ENCODE data around the gene PSMB7. TPM values are rescaled to one million over a fixed set of nuclear protein-coding genes. Genes with fewer than 3 reads are reported as not detected.

Gene PSMB7
- total RNA-seq, 1 experiment from 2014 or later = 403 TPM

DNA sequence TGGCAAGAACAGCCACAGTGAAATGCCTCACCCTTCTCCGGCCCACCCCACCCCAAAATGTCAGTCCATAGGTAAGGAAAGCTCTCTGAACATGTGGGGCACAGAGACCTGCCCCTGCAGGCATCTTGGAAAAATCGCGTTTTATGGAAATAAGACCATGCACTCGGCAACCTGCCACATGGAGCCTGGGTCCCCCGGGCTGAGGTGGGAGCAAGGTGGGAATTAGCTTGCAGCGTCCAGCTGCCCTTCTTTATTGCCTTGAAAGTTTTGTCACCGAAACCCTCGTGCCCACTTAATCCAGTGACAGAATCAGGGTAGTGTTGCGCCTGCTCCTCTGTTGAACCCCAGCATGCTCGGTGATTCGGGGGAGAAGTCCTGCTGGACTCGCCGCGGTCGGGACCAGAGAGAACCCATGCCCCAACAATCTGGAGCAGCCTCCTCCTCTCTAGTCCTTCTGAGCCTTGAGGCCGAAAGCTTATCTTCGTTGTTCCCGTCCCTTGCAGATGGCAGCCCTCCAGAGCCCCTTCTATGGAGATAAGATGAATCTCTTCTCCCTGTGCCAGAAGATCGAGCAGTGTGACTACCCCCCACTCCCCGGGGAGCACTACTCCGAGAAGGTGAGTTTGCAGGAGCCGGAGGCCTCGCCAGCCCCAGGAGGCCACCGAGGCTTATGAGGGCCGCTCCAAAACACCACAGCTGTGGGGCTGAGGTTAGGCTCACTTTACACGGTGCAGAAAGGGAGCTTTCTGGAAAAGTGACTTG, 67.9 kb downstream of the PSMB7 start:
- DNase-seq = no peak
- H3K27me3 ChIP-seq = no peaks in the 10 kb centered on the region
- H3K36me3 ChIP-seq = peaks cover 47% of the 10 kb centered on the region
- H3K27ac ChIP-seq = no peak overlapping the region
- no peak overlapping the region for H3K4me3 ChIP-seq
- peaks cover 33% of the 10 kb centered on the region for H3K4me1 ChIP-seq
- no peaks in the 10 kb centered on the region for H3K9me3 ChIP-seq (replicated peaks)

DNA sequence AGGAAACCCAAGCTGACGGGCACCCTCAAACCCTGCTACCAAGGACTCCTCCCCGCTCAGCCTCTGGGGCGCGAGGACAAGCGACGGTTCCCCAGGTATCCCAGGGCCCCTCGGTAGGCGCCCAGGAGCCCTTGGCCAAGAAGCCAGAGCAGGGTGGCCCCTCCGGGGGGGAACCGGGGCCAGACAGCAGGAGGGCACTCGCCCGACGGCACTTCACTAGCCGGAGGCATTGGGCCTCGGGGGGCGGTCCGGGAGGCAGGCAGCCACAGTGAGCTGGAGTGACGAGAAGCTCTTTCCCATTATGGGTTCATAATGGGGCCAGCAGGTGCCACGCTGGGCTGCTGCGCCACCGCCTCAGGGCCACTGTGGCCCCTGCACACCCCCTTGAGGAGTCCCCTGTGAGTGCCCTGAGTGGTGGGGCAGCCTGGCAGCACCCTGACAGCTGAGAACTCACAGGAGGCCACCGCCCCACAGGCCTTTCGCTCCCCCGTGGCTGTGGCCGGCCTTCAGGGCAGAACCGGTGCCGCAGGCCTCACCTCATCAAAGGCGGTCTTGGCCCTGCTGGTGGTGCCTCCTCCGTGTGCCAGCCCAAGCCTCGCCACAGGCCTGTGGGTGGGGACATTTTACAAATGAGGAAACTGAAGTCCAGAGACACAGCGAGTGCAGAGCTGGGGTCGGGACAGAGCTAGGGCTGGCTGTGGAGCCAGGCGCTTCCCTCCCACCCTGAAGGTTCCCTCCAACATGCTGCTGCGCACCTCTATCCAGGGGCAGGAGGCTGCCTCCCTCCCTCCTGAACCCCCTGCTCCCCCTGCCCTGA, 68.7 kb downstream of the PSMB7 start:
- Histone ChIP-seq H3K4me1 (peaks cover 34% of the 10 kb centered on the region), H3K4me3 (no peak overlapping the region), H3K27me3 (no peaks in the 10 kb centered on the region), H3K36me3 (peaks cover 39% of the 10 kb centered on the region), H3K27ac (no peak overlapping the region), H3K9me3 (replicated peaks) (no peaks in the 10 kb centered on the region)
- DNase-seq = no peak

DNA sequence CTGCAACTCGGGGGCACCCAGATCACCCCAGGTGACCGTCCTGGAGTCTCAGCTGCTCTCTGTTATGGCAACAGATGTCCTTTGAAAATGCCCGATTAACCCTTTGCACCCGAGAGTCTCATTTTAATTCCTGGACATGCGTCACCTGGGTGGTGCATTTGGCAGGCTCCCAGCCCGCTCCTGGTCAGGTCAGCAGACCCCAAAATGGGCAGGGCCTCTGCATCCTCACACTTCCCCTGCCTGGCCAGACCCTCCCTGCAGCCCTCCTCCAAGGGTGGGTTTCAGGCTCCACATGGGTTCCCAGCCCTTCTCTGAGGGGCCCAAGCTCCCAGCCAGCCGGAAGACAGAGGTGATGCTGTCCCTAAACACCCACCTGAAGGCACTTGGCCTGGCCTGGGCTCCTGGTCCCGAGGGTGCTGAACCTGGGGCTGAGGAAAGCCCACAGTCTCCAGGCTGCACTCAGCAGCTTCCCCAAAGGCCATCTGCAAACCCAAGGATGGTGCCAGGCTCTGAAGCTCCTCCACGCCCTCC, 69.4 kb downstream of the PSMB7 start:
- Histone ChIP-seq H3K4me3 (no peak overlapping the region), H3K27me3 (no peaks in the 10 kb centered on the region), H3K27ac (no peak overlapping the region), H3K36me3 (peaks cover 31% of the 10 kb centered on the region), H3K4me1 (peaks cover 37% of the 10 kb centered on the region), H3K9me3 (replicated peaks) (no peaks in the 10 kb centered on the region)
- DNase-seq = no peak

DNA sequence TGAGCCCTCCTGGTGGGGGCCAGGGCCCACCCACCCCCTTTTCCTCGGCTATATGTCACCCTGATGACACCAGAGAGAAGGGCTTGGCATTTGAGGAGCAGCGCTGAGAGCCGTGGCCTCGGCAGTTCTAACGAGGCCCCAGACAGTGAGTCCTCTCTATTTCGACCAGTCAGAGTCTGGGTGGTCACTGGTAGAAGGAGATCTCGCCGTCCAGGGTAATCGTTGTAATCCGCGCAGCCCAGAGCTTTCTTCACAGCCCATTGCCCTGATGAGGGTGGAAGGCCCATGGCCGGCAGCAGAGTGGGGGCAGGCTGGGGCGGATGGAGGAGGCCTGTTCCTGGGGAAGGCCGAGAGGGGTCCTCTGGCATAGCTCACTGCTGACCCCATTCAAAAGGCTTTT, 70.2 kb downstream of the PSMB7 start:
- Histone ChIP-seq H3K36me3 (peaks cover 24% of the 10 kb centered on the region), H3K27ac (no peak overlapping the region)

DNA sequence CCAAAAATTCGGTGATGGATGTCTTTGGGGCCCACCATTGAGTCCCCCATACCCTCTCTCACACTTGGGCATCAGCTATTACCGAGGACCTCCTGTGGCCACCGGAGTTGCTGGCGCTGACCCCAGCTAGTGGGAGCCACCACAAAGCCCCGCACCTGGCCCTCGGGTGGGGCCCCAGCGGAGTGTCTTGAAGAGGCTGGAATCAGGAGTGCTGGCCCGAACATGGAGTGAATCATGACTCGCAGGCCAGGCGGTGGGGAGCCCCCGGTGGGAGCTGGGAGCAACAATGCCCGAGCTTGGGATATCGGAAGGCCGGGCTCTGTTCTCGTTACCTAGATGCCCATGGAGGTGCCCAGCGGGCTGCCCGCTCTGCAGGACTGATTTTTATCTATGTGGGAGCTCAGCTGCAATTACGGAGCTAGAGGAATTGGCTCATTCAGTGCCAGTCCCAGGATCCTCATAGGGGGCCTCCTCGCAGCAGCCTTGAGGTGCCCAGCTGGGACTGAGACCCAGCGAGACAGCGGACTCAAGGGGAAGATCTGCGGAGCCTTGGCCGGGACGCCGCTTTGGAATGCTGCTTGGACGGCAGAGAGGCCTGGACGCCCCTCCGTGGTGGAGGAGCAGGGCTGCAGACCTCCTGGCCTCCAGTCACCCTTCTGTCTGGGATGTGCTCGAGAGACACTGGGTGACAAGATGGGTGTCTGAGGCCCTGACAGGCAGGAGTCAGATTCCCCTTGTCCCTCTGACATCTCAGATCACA, 70.8 kb downstream of the PSMB7 start:
- H3K9me3 ChIP-seq (replicated peaks) = no peaks in the 10 kb centered on the region
- no peaks in the 10 kb centered on the region for H3K27me3 ChIP-seq
- no peak overlapping the region for H3K4me3 ChIP-seq
- DNase-seq = peak in 1 of 2 experiments; percentile 41
- peaks cover 45% of the 10 kb centered on the region for H3K4me1 ChIP-seq
- H3K36me3 ChIP-seq = peaks cover 20% of the 10 kb centered on the region
- no peak overlapping the region for H3K27ac ChIP-seq

More for the DNA sequence above, 70.2 kb downstream of the PSMB7 start:
- no peak overlapping the region for H3K4me3 ChIP-seq
- no peaks in the 10 kb centered on the region for H3K27me3 ChIP-seq
- no peak for DNase-seq
- H3K9me3 ChIP-seq (replicated peaks) = no peaks in the 10 kb centered on the region
- H3K4me1 ChIP-seq = peaks cover 44% of the 10 kb centered on the region

DNA sequence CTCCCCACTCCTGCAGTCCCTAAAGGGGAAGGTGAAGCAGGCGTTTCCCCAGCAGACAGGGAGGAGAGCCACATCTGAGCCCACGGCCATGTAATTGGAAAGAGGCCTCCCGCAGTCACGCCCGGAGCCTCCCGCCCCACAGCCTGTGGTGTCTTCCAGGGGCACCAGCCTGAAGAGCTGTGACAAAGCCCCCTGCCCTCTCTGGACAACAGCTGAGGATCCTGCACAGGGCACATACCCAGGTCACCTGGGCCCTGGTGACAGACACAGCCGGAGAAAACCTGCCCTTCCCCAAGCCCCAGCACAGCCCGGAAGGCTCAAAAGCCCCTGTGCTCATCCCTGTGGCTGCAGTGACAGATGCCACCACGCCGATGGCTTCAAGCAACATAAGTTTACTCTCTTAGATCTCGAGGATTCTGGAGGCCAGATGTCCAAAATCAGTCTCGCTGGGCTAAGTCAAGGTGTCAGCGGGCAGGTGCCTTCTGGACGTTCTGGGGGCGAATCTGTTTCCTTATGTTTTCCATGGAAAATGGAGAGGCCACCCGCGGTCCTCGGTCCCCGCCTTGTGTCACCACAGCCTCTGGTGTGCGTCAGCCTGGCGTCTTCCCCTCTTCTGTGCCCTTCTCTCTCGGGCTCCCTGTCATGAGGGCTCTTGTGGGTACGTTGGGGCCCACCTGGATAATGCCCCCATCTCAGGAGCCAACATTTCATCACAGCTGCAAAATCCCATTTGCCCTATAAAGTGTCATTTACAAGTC, 71.5 kb downstream of the PSMB7 start:
- peaks cover 45% of the 10 kb centered on the region for H3K4me1 ChIP-seq
- peak overlapping the region; percentile 55 for H3K27ac ChIP-seq
- H3K36me3 ChIP-seq = peaks cover 12% of the 10 kb centered on the region
- H3K9me3 ChIP-seq (replicated peaks) = no peaks in the 10 kb centered on the region
- DNase-seq = no peak
- no peaks in the 10 kb centered on the region for H3K27me3 ChIP-seq
- peak overlapping the region; percentile 29 for H3K4me3 ChIP-seq

DNA sequence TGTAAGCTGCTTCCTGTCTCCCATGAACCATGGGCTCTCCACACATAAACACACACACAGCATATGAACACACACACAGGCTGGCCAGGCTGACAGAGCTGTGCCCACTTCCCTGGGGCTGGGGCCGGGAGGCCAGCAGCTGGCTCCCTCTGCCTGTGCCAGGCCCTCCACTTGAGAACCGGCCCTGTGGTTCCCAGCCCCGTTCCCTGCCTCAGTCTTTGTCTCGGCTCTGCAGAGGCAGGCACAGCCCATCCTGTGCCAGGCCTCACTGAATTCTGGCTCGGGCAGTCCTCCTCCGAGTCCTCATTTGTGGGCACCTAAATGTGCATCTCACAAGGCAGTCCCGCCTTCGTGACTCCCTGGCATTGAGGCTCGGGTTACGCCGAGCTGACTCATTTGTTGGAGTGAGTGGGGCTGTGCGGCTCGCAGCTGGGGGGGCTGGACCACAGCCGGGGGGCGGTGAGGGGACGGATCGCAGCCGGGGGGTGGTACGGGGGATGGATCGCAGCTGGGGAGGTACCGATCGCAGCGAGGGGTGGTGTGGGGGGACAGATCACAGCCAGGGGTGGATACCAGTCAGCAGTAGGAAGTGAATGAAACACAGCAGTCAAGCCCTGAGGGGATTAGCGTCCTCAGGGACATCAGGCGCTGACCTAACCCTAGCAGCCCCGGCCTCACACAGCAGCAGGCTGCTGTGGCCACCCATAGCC, 72.3 kb downstream of the PSMB7 start:
- DNase-seq = peak; percentile 93
- H3K4me1 ChIP-seq = peaks cover 45% of the 10 kb centered on the region

DNA sequence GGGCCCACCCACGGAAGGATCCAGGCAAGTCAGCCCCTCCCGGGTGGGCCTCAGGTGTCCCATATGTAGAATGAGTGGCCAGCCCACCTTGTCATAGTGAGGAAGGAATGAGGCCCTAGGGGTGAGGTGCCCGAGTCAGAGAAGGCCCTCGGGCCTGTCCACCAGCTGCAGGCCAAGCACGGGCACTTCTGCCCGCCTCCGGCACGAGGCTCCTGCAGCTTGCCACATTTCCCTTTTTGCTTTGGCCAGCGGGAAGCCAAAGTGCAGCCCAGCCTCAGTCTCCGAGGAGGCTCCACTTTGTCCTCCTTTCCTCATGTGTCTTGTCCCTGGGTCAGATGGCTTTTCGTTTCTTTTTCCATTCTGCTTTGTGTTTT, 72.9 kb downstream of the PSMB7 start:
- Histone ChIP-seq H3K27ac (peak overlapping the region; percentile 54), H3K9me3 (replicated peaks) (no peaks in the 10 kb centered on the region), H3K27me3 (no peaks in the 10 kb centered on the region), H3K36me3 (peaks cover 7% of the 10 kb centered on the region; the same call in 1 of the 2 replicates), H3K4me3 (no peak overlapping the region), H3K4me1 (peaks cover 45% of the 10 kb centered on the region)
- DNase-seq = no peak

More for the DNA sequence above, 72.3 kb downstream of the PSMB7 start:
- no peaks in the 10 kb centered on the region for H3K9me3 ChIP-seq (replicated peaks)
- no peaks in the 10 kb centered on the region for H3K27me3 ChIP-seq
- H3K36me3 ChIP-seq = peaks cover 5% of the 10 kb centered on the region
- peak overlapping the region; percentile 55 for H3K27ac ChIP-seq
- H3K4me3 ChIP-seq = peak overlapping the region; percentile 29

DNA sequence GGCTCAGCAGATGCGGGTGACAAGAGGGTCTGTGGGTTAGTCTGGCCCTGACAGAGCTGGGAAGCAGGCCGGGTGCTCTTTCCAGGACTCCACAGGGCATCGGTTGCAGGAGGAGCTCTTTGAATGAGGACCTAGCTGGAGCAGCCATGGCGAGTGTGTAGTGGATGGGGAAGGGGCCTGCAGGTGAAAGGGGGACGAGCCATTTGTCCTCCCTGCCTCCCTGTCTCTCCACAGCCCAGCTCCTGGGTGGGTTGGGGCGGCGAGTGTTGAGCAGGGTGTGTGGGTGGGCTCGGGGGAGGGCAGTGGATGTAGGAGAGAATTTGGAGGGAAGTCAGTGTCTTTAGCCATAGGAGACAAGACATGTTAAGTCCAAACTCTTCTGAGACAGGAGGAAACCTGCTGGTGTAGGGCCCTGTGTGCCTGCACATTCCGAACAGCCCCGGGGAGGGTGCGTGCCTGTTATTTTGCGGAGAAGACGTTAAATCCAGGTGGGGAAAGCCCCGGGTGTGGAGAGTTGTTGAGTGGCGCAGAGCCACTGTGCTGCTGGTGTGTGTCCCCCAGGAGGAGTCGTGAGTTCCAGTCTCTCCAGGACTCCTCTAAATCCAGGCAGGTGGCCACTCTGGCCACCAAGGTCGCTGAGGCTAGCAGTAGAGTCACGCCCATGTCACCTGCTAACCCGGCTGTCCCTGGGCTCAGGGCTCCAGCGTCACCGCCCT, 73.6 kb downstream of the PSMB7 start:
- no peak for DNase-seq
- Histone ChIP-seq H3K4me1 (peaks cover 45% of the 10 kb centered on the region), H3K27me3 (no peaks in the 10 kb centered on the region), H3K27ac (no peak overlapping the region), H3K4me3 (no peak overlapping the region), H3K36me3 (peaks cover 7% of the 10 kb centered on the region; the same call in 1 of the 2 replicates), H3K9me3 (replicated peaks) (no peaks in the 10 kb centered on the region)

DNA sequence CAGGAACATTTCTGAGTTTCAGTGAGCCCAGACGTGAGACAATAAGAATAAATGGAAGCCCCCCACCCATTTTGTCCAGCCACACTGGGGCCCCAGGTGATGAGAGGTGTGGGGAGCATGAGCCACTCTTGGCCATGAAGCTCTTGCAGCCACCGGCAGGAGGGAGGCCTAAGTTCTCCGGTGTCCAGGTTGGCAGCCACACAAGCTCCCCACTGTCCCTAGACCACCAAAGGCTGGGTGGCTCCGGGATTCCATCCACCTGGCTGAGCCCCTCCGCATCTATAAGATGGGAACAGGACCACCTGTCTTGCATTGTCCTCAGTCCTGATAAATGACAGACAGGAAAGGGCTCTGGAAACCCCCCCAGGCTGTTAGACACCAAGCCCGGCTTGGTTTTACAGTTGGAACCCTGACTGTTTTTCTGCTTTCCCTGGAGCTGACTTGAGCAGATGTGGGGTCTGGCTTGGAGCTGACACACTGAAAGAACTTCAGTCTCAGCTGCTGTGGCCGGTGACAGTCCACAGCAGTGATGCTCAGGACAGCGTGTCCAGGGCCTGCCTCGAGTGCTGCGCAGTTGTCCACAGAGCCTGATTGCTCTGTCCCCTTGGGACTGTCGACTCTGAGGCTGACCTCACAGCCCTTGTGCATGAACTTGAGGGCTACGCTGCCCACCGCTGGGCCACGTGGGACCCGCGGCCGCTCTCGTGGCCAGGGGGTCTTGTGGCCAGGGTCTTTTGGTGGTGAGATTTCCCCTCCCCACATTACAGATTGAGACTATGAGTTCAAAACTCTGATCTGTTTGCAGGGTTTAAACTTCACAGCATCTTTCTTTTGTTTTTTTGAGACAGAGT, 74.8 kb downstream of the PSMB7 start:
- Histone ChIP-seq H3K36me3 (peaks cover 7% of the 10 kb centered on the region; the same call in 1 of the 2 replicates), H3K9me3 (replicated peaks) (no peaks in the 10 kb centered on the region), H3K27me3 (no peaks in the 10 kb centered on the region), H3K4me1 (peaks cover 40% of the 10 kb centered on the region), H3K4me3 (no peak overlapping the region), H3K27ac (peak overlapping the region; percentile 21)
- DNase-seq = peak; percentile 66 to 80

DNA sequence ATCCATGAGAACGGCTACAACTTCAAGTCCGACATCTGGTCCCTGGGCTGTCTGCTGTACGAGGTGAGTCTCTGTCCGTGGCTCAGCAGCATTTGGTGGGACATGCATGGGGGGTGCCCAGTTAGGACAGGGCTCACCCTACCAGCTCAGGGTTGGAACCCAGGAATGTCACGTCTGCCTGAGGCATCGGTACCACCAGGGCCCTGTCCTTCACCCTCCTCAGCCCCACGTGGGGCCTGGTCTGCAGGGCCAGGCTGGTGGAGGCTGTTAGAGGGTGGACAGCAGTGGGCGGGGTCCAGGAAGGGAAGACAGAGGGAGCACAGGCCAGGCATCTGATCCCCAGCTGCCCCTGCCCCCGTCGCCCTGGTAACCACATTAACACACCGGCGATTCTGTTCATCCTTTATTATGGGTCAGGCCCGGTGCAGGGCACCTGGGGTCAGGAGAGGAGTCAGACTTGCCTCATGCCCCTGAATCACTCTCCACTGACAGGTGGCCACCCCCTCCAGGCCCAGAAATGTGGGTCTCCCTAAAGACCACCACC, 75.6 kb downstream of the PSMB7 start:
- peaks cover 3% of the 10 kb centered on the region; the same call in 1 of the 2 replicates for H3K36me3 ChIP-seq
- no peak overlapping the region for H3K4me3 ChIP-seq
- no peak overlapping the region; the same call in 1 of the 2 replicates for H3K27ac ChIP-seq
- no peaks in the 10 kb centered on the region for H3K9me3 ChIP-seq (replicated peaks)
- no peaks in the 10 kb centered on the region for H3K27me3 ChIP-seq
- DNase-seq = peak in 1 of 2 experiments; percentile 40
- peaks cover 32% of the 10 kb centered on the region for H3K4me1 ChIP-seq

DNA sequence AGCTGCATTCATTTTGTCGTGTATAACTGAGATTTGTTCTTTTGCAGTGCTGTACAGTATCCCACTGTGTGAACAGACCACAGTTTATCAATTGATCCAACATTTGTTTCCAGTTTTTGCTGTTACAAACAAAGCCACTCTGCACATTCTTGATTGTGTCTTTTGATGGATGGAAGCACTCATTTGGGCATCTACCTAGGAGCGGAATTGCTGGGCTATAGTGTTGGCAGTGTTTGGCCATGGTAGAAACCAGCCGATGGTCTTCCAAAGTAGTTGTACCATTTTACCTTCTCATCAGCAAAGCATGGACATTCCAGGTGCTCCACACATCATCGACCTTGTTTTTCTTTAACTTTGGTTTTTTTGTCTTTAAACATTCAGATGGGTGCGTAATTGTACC, 77.7 kb downstream of the PSMB7 start:
- peaks cover 22% of the 10 kb centered on the region for H3K4me1 ChIP-seq

More for the DNA sequence above, 77.7 kb downstream of the PSMB7 start:
- Histone ChIP-seq H3K9me3 (replicated peaks) (no peaks in the 10 kb centered on the region), H3K36me3 (peaks cover 3% of the 10 kb centered on the region; the same call in 1 of the 2 replicates), H3K4me3 (no peak overlapping the region), H3K27me3 (no peaks in the 10 kb centered on the region), H3K27ac (no peak overlapping the region)
- DNase-seq = no peak

Data from SJCRH30 (cell line).